ENCODE results near the gene GOLGA5.
"Not testable (repeated sequence)": the region's sequence is repeated elsewhere in the genome, so short reads cannot be mapped to it uniquely, and the experiment has no call there.

Gene GOLGA5

DNA sequence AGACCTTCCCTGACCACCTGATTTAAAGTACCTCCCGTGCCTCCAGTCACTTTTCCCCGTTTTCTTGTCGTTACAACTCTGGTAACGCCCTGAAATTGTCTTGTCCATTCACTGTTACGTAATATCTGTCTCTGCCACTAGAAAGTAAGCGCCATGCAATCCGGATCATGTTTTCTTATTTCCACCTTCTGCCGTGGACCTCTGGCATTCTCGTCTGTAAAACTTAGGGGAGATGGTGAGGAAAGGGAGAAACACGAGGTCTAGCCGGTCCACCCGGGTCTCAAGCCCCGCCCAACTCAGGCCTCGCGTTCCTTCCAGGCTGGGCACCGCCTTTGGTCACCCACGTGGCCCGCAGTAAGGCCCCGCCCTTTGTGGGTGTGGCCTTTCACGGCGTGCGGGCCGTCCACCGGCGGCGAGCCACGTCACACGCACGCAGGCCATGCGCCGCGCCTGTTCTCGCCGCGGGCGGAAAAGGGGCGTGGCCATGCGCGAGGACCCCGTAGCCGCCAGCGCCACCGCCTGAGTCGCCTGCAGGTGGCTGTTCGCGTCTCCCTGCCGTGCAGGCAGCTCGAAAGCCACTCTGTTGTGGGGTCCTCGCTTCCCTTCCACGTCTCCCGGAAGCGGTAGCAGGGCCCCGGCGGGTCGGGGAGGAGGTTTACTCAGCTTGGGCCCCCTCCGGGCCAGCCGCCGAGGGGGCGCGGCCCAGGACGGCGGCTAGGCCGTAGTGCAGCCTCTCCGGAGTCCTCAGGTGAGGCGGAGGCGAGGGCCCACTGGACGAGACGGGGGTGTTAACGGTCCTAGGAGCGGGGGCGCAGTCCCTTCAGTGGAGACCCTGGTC, at the start of gene GOLGA5:
Gene GOLGA5, plus strand, starts transcription at position 597 of the 838 bp plus-strand sequence. CDS start 3,133 bp downstream, outside the sequence.
- H3K4me3 ChIP-seq: peak within 1 kb of the TSS; percentile 79 to 96 (median 84)
- H3K27ac ChIP-seq: peak within 1 kb of the TSS; percentile 23 to 97 (median 93)

DNA sequence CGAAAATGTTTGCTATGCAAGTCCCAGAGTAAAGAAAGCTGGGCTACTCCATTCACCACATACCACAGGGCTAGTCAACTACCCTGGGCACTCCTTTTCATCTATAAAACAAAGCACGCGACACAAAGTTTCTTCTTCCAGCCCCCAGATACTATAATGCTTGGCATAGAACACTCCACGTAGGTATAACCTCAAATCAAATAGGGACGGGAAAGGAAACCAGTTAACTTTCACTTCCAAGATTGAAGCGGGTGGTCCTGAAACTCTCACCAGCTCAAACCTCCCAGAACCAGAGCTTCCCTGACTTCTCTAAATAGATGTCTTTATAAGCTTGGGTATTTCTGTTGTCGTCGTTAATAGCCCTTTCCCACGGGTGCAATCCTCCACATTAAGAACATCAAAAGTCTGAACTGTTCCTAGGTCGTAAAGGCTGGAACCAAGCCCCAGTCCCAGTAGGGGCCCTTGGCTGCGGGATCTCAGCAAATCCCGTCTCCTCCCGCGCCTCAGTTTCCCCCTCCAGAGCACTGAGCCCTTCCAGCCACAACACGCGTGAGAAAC, 46.3 kb upstream of the GOLGA5 start:
- peak overlapping the region; percentile 43 to 89 (median 78) for H3K27ac ChIP-seq
- H3K4me3 ChIP-seq: peak overlapping the region; percentile 53 to 76 (median 66)

DNA sequence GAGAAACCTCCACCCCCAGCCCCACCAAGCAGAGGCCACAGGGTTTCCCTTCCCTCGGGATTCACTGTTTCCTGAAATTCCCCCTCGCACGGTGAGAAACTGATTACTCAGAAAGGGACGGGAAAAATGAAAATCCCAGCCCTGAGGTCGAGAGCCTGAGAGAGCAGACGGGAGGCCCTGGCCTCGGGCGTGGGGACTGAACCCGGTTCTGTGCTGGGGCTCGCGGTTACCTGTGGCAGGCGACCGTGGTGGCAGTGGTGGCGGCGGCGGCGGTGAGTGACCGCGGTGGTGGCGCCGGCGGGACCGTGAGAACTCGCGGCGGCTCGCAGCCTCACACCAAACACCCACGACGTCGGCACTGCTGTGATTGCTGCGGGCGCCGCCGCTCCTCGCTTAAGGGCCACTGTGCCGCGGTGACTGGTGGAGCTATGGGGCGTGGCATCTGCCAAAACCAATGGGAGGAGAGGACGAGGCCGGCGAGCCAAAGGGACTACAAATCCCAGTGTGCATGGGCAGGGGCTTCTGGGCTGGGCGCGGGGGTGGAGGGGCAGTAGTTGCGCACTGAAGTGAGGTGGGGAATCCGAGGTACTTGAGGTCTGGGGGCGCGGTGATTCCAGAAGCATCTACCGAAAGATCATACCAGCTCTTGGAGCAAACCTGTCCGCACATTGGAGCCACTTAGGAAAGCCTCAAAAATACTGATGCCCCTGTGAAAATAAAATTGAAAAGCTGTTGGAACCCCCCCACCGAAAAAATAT, 45.7 kb upstream of the GOLGA5 start, which contains the start of gene LGMN:
Gene LGMN, minus strand, starts transcription at position 369 of the 758 bp plus-strand sequence. CDS start 15,841 bp downstream, outside the sequence.
- Histone ChIP-seq H3K4me3 (peak within 1 kb of the TSS; percentile 53 to 76 (median 66)), H3K27ac (peak within 1 kb of the TSS; percentile 43 to 89 (median 78))

GRCh38 chr14:92750222-92750728, 43.8 kb upstream of the GOLGA5 start:
- Histone ChIP-seq H3K4me3 (peak overlapping the region in 1 of 7 experiments; percentile 1), H3K27ac (peak overlapping the region in 1 of 21 experiments; percentile 27)

DNA sequence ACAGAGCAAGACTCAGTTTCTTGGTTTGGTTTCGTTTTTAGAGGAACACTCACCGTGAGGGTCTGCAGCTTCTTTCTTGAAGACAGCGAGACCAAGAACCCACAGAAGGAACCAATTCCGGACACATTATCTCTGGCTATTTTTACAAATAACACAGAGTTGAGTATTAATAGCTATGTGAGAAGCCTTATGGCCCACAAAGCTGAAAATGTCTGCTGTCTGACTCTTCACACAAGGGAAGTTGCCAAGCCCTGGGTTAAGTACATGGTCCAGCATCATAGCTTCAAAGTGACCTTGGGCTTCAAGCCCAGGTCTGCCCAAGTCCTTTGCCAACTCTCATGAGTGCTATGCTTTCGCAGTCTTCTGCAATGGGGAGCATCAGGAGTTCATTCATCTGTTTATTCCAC, 43.1 kb upstream of the GOLGA5 start:
- peak overlapping the region in 1 of 21 experiments; percentile 27 for H3K27ac ChIP-seq

GRCh38 chr14:92751819-92752218, 42.3 kb upstream of the GOLGA5 start:
- H3K27ac ChIP-seq: no peak overlapping the region
- no peak overlapping the region for H3K4me3 ChIP-seq

More for the DNA sequence above, 43.1 kb upstream of the GOLGA5 start:
- H3K4me3 ChIP-seq: no peak overlapping the region

DNA sequence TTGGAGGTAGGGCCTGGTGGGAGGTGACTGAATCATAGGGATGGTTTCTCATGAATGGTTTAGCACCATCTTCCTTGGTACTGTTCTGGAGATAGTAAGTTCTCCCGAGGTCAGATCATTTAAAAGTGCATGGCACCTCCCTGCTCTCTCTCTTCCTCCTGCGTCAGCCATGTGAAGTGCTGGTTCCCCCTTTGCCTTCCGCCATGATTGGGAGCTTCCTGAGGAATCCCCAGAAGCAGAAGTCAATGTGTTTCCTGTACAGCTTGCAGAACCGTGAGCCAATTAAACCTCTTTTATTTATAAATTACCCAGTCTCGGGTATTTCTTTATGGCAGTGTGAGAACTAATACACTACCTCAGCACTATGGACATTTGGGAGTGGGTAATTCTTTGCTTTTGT, 40.9 kb upstream of the GOLGA5 start:
- H3K27ac ChIP-seq: no peak overlapping the region
- no peak overlapping the region for H3K4me3 ChIP-seq

DNA sequence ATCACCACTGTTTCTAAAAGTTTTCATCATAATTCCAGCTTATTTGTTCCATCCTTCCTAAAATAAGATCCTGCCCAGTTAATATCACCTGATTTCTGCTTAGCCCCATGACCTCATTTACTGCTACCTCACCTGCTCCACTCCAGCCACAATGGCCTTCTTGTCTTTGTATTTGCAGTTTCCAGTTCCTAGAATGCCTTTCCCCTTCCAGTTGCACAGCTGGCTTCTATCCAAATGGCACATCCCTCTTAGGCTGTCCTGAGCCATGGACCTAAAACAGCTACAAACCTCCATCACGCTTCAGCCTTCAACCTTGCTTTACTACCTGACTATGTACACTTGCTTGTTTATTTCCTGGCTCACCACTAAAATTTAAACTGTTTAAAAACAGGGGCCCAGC, 39.1 kb upstream of the GOLGA5 start:
- no peak overlapping the region for H3K4me3 ChIP-seq
- H3K27ac ChIP-seq: no peak overlapping the region

DNA sequence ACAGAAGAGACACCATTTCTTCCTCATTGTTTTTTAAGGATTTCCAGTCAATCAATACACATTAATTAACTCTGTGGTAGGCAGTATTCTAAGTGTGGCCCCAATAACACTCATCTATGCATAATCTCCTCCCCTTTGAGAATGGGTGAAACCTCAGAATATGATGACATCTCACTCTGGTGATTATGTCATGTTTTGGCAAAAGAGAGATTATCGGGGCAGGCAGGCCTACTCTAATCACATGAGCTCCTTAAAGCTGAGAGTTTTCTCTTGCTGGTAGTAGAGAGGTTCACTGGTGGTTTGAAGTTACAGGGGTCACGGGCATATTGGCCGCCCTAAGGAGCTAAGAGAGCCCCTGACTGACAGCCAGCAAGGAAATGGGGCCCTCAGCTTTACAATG, 38.6 kb upstream of the GOLGA5 start:
- Histone ChIP-seq H3K4me3 (no peak overlapping the region), H3K27ac (no peak overlapping the region)

- H3K4me3 ChIP-seq: no peak overlapping the region
- H3K27ac ChIP-seq: no peak overlapping the region
These were observed 37.7 kb upstream of the GOLGA5 start for GRCh38 chr14:92756446-92756845.

- no peak overlapping the region for H3K4me3 ChIP-seq
- no peak overlapping the region for H3K27ac ChIP-seq
These were observed 34.8 kb upstream of the GOLGA5 start for GRCh38 chr14:92759300-92759678.

DNA sequence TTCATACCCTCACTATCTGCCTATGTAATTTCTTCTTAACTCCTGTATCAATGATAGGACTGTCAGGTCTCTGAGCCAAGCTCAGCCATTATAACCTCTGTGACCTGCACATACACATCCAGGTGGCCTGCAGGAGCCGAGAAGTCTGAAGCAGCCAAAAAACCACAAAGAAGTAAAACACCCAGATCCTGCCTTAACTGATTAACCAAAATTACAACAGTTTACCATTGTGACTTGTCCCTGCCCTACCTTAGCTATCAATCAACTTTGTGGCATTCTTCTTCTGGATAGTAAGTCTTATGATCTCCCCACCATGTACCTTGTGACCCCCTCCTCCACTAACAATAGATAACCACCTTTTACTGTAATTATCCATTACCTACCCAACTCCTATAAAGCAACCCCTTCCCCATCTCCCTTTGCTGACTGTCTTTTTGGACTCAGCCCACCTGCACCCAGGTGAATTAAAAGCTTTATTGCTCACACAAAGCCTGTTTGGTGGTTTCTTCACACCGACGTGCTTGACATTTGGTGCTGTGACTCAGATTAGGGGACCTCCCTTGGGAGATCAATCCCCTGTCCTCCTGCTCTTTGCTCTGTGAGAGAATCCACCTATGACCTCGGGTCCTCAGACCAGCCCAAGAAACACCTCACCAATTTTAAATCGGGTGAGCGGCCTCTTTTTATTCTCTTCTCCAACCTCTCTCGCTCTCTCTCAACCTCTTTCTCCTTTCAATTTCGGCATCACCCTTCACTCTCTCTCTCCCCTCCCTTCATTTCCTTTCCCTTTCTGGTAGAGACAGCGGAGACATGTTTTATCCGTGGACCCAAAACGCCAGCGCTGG, 34.2 kb upstream of the GOLGA5 start:
- Histone ChIP-seq H3K4me3 (no peak overlapping the region), H3K27ac (peak overlapping the region in 1 of 21 experiments; percentile 16)

DNA sequence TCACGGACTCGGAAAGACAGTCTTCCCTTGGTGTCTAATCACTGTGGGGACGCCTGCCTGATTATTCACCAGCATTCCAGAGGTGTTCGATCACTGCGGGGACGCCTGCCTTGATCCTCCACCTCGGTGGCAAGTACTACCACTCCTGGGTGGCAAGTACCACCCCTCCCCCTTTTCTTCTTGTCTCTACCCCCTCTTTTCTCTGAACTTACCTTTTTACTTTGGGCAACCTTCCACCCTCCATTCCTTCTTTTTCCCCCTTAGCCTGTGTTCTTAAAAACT, 33.6 kb upstream of the GOLGA5 start:
- Histone ChIP-seq H3K4me3 (no peak overlapping the region), H3K27ac (no peak overlapping the region)

GRCh38 chr14:92763666-92764631, 30.2 kb upstream of the GOLGA5 start:
- peak overlapping the region in 4 of 21 experiments; percentile 2 to 35 (median 17) for H3K27ac ChIP-seq
- H3K4me3 ChIP-seq: not testable (repeated sequence)

DNA sequence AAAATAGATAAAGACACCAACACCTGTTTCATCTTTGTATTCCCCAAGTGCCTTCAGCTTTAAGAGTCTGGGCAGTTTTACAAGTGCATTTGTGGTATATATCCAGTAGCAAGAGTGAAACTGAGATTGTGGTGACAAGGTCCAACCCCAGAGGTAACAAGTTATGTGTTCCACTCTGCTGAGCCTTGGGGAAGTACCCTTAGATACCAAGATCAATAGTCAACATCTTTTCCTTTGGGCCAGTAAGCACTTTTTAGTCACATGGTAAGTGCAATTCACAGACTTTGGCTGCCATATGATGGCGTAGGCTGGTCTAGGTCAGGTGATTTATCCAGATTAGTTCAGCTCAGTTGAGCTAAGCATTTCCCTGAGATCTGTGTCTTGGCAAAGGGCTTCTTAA, 25.9 kb upstream of the GOLGA5 start:
- H3K27ac ChIP-seq: peak overlapping the region in 2 of 21 experiments; percentile 23 to 62
- not testable (repeated sequence) for H3K4me3 ChIP-seq

DNA sequence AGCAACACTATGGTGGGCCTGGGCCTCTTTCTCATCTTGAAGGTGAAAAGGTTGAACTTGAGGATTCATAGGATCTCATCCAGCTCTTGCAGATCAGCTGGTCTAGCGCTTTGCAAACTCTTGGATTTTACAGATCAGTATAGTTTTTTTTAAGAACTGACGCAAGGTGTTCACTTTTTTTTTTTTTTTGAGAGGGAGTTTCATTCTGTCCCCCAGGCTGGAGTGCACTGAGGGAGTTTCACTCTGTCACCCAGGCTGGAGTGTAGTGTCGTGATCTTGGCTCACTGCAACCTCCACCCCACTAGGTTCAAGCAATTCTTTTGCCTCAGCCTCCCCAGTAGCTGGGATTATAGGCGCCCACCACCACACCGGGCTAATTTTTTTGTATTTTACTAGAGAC, 25.3 kb upstream of the GOLGA5 start:
- Histone ChIP-seq H3K27ac (peak overlapping the region in 5 of 21 experiments; percentile 4 to 62 (median 24)), H3K4me3 (no peak overlapping the region)

DNA sequence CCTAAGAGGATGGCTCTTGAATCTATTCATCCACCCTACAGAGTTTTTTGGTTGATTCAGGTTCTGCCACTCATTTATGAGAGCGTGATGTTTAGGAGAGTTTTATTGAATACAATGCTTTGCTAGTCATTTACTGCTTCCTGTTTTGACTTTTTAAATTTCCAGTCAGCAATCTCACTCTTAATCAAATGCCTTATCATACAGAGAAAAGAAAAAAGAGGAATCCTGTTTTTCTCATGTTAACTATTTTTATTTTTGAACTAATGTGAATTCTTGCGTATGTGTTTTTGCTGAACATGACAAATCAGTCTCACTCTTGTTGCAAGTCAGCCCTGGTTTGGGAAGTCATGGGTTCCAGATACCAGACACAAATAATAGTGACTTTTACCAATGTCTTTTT, 23.6 kb upstream of the GOLGA5 start:
- Histone ChIP-seq H3K27ac (peak overlapping the region in 3 of 21 experiments; percentile 17 to 72 (median 28)), H3K4me3 (no peak overlapping the region)

DNA sequence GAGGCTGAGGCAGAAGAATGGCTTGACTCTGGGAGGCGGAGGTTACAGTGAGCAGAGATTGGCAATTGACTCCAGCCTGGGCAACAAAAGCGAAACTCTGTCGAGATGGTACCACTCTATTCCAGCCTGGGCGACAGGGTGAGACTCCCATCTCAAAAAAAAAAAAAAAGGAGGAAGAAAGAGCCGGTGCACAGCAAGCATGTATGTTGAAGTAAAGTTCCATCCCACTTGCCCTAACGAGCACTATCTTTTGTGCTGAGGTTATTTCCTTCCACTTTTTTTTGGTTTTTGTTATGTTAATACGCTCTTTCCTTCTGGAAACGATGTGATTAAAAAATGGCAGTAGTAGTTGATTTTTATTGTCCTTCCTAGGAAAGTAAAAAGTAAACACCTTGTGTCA, 19.5 kb upstream of the GOLGA5 start:
- H3K27ac ChIP-seq: peak overlapping the region in 2 of 21 experiments; percentile 14 to 30
- no peak overlapping the region for H3K4me3 ChIP-seq
